Dedifferentiated amniotic fluid mesenchymal stem cell (primary cell): ENCODE data around the gene DAB1.

Experiments
- DNase-seq: peaks from one replicate; pipeline ENCODE4 v3.0.0-alpha.2; 2016; ENCODE audit errors: extremely low spot score

Gene DAB1

DNA sequence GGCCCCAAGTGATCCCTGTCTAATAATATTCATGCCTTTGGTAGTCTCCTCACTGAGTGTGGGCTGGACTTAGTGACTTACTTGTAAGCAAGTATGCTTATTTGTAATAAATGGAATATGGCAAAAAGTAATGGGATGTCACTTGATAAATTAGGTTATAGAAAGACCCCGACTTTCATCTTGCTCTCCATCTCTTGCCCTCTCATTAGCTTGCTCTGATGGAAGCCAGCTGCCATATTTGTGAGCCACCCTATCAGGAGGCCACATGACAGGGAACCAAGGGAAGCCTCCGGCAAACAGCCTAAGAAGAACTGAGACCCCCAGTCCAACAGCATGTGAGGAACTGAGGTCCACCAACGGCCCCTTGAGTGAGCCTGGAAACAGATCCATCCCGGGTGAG is 107.0 kb downstream of the DAB1 start:
- DNase-seq: no peak

DNA sequence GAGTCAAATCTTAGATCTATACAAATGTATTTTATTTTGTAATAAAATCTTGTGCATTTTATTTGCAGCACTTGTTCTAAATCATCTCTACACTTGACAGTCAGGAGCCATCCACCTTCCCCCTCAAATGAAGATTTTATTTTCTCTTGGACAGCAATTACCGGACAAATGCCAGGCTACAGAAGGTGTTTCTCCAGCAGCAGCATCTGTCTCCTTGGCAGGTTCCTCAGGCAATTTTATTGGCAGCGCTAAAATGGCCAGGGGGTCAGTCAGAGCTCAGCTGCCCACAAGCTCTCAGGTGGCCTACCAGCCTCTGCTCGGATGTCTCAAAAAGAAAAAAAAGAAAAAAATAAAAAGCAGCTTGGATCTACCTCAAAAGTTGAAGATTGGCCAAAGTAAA is 107.6 kb downstream of the DAB1 start:
- DNase-seq: no peak

DNA sequence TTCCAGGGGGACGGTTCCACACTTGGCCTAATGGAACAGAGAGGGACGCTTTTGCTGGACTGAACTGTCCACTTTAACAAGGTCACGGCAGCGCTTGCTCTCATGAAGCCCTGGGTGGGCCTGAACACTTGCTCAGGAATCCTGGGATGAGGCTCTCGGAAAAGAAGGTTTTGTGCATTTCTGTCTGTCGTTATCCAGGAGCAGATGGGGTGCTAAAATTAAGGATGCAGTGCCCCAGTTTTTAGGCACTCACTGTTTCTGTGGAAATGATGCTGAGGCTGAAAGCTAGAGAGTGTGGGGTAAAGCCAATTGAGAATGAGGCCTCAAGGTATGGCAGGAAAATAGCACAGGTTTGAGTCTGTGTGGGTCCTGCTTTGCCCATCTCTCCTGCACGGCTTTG is 111.0 kb downstream of the DAB1 start:
- DNase-seq: no peak

DNA sequence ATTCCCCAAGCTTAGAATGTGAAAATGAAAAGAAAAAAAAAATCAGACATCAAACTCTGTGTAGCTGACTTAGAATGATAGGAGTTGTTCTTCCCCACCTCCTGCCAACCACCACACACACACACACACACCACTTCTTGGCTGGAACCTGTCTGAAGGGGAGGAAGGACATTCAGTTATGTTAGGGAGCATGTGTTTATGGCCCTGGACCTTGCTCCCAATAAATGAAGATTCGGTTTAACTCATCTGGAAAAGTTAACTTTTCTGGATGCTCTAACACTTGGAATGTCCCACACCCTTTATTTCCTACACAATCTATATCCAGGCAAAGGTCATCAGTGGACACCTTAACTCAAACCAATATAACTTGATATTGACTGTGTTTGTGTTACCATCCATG is 112.4 kb downstream of the DAB1 start:
- DNase-seq: no peak

DNA sequence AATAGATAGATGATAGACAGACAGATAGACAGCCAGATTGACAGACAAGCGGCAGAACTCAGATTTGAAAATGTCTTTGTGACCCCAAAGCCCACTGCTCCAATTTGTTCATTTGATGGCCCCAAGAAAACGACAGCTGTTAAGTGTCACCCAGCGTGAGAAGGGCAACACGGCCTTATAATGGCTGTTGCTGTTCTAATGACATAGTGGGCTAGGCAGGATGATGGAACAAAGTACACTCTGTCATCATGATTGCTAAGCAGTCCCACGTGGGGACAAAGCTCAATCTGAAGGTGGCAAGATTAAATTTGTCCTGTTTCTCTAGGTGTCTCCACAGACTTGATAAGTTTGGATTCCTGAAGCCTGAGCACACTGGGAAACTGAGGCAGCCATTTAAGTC is 112.9 kb downstream of the DAB1 start:
- DNase-seq: no peak

DNA sequence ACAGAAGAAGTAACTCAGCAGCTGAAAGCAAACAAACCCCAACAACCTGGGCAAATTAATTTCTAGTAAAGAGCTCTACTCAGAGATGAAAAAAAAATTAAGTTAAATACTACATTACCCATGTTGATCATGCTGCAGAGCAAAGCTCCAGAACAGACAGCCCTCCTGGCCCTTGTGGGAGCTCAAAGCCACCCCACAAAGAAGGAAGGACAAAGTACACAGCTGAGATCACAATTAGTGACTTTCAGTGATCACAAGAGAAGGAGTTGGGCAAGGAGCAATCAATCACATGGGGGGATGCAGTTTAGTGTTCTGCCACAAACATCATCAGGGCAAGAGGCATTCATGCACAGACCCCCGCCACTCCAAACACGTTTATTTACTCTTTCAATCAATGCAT is 114.2 kb downstream of the DAB1 start:
- no peak for DNase-seq

DNA sequence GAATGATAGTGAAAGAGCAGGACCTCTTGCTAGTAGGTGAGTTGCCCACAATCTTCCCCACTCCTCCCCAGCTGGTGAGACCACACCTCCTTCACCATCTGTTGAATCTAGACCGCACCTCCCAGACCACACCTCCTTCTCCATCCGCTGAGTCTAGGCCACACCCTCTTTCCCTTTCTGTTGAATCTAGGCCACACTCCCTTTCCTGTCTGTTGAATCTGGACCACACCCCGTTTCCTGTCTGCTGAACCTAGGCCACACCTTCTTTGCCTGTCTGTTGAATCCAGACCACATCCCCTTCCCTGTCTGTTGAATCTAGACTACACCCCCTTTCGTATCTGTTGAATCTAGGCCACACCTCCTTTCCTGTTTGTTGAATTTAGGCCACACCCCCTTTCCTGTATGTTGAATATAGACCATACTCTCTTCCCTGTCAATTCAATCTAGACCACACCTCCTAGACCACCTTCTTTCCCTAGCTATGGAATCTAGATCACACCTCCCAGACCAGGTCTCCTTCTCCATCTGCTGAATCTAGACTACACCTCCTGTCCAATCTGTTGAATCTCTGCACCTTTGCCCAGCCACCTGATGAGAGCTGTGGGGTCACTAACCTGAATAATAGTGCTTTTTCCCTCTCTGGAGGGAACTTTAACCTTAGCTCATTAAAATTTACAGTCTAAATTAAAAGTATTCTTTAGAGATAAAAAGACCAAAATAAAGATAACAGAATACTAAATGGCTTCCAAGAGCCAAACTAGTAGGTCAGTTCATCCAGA is 116.3 kb downstream of the DAB1 start:
- no peak for DNase-seq

DNA sequence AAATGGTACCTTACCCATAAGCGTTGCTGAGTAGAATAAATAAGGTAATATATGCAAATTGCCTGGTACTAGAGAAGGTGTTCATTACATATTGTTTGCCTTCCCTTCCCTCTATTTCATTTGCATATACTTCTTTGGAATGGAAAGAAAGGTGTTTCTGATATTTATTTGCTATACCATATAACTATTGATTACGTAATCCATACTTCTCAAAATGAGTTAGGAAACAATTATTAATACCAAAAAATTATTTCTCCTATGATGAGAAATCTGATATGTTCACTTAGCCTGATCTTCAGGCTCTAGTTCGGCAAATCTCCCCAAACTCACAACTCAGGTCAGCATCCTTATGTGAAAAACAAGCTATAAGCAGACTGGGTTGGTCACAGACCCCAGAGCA is 119.3 kb downstream of the DAB1 start:
- no peak for DNase-seq

DNA sequence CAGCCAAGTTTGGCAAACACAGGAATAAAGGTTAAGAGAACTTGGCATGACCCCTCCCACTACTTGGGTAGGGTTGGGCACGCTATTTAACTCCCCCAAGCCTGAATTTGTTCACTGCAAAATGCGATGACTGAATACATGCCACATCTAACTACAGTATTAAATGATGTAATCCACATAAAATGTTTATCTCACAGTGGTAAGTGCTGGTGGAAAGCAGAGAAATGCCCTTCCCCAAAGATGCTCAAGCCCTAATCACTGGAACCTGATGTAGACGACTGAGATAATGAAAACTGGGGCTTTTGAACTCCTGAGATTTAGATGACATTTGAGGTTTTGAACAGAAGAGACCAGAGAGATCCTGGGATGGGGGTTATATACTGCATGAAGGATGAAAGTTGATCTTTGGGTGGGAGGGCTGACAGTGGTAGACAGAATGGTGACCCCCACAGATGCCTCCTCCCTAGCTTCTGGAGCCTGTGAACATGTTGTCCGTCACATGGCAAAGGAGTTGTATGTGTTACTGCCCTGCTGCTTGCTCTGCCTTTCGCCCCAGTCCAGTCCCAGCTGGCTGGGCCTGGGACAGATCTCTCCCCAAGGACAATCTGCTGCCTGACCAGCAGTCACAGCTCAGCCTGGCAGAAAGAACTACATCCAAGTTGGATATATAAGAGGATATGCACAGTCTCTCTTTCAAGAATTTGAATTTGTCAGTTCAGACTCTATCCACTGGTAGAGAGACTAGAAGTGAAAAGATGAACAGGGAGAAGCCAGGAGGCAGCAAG is 120.9 kb downstream of the DAB1 start:
- DNase-seq: no peak

DNA sequence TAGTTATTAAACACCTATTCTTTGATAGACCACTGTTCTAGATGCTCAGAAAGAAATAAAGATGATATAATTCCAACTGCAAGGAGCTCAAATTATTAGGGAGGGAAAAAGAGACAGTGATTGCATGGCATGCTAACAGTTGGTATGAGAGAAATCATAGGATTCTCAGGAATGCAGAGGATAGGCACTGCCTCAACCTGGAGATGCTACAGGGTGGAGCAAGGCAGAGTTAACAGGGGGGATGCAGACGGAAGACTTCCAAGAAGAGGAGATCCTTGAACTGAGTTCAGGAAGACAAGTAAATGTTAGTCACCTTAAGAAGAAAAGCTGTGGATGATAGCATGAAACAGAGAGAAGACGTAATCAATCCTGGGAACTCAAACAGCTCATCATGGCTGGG is 123.7 kb downstream of the DAB1 start:
- no peak for DNase-seq

DNA sequence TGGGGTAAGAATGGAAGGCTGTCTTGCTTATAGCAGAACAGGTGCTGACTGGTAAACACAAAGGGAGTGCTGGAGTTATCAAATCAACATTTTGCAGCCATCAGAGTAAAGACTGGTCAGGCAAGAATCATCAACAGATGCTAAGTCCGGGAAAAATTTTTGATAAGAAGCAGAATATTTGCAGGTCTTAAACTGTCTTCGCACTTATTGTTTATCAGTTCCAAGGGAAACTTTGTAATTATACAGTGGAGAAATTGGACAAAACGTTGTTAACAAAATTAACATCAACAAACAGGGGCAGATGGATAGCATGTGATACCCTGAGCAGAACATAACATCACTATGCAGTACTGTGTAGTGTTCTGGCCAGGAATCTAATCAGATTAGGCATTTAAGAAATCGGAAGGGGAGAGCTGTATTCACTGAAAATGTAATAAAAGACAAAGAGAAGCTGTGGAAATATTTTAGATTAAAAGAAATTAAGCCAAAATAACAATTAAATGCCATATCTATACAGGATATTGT is 127.1 kb downstream of the DAB1 start:
- no peak for DNase-seq

DNA sequence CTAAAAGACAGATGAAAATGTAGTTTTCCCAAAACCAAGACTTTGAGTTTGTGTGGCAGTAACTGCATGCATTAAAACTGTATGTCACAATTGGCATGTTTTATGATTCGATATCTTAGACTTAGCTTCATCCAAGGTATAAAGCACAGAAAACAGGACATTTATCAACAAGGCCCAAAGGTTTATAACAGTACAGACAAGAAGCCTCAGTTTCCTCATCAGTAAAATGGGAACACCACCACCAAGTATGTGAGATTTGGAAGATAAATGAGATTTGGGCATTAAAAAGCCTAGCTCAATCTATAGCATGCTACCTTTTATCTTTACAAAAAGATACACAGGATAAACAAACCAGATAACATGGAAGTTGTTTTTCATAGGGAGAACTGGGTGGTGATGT is 128.5 kb downstream of the DAB1 start:
- DNase-seq: no peak

DNA sequence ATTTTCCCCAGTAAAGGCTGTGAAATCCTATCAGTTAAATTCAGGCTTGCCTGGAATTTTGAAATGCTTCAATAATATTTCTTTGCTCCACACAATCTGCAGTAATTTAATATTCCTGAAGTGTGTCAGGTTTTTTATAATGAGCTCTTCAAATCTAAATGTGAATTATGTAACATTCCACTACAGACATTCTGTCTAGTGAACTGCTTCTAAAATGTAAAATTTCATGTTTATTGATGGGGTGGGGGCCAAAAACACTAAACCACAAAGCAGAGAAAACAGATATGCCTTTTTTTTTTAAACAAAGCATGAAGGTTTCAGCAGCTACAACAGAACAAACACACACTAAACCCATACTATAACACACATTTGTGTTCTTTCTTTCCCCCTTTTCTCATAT is 129.7 kb downstream of the DAB1 start:
- no peak for DNase-seq

DNA sequence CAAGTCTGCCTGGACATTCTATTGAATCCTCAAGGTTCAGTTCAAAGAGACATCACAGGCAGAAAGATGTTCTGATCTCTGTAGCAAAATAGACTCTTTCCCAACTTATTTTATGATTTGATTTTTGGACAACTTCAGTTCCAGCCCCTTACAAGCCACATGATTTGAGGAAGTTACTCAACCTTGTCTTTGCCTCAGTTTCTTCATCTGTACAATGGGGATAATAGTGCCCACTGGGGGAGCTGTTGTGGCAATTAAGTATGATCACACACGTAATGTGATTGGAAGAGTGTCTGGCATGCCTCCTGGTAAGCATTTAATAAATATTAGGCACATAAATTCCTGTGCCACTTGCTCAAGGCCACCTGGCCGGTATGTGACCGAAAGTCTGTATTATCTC is 130.6 kb downstream of the DAB1 start:
- DNase-seq: no peak

DNA sequence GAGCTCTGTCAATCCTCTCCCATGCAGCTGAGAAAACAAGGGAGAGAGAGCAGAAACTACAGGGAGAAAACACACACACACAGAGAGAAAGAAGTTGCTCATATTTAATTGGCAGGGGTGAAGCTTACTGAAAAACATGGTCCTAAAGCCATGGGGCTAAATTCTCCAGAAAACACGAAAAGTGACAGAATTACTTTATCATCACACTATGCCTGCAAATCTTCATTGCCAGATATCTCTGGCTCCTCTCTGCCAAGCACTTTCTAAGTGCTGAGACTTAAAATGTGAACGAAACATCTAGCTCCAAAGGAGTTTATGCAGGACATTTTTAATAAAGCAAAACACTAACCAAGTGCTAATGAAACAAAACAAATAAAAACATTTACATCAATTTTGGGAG is 134.1 kb downstream of the DAB1 start:
- DNase-seq: no peak

DNA sequence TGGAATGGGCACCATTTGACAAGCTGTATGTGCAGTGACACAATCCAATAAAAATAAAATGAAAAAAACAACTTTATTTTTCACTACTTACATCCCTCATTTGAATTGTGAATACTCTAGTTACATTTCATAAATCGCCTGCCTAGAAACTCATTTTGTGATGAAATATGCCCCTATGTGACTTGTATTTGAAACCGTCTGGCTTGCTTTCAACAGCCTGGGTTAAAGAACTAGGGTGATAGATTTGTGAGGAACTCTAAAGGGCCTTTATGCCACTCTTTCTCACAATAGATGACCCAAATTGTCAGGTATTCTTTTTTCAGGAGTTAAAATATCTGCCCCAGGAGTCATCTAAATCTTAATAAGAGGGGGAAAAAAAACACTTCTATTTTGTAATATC is 137.9 kb downstream of the DAB1 start:
- no peak for DNase-seq

DNA sequence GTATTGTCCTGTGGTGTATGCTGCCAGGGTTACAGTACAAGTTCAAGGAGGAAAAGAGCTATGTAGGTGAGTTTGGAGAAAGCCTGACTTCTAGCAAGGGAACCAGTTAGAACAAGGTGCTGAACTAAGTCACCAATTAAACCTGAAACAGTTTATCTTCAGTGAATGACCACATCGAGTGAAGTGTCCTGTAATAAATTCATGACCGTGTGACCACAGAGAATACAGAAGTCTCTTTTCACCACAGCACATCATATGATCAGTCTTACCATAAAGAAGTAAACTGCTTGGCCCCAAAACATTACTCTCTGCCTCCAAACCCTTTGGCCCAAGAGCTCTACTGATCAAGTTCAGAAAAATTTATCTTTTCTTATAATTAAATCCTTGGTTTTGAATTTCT is 141.4 kb downstream of the DAB1 start:
- no peak for DNase-seq

DNA sequence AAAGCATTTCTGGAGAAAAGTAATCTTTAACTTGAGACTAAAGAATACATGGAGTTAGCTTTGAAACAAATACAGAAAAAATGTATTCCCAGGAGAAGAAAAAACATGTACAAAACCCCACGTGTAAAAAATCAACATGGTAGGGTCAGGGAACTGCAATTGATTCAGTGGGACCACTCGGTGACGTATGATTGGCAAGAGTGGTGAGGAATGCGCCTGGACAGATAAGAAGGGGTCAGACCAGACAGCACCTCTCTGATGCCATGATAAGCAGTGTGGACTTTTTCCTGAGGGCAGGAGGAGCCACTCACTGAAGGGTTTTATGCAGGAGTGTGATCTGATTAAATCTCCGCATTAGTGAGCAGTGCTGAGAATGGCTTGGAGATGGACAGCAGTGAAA is 142.5 kb downstream of the DAB1 start:
- DNase-seq: no peak

DNA sequence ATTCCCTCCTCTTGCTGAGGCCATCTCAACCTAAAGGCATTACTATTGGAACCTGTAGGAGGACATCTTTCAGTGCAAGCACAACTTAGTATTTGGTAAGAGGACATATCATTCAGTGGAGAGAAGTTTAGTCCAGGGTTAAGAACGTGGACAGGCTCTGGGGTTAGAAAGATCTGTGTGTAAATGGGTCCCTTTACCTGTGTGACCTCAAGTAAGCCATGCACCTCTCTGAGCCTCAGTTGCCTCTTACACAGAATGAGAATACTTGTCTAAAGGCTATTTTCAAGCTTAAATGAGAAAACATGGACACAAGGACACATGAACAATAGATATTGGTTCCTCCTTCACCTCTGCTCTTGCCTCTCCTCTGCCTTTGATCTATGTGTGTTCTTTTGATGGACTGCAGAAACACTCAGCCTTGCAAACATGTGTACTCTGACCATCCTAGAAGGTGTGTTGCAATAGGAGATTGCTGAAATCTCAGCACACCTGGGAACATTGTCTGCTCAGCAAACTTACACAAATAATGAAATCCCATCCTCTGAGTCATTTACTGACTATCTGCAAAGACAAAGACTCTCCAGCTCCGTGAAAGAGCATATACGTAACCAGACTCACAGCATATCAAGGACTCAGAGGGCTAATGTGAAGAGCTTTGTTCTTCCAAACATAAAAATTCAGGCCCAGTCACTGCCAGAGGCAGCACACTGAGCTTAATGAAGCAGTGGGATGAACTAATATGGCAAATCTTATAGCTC is 143.8 kb downstream of the DAB1 start:
- DNase-seq: no peak

DNA sequence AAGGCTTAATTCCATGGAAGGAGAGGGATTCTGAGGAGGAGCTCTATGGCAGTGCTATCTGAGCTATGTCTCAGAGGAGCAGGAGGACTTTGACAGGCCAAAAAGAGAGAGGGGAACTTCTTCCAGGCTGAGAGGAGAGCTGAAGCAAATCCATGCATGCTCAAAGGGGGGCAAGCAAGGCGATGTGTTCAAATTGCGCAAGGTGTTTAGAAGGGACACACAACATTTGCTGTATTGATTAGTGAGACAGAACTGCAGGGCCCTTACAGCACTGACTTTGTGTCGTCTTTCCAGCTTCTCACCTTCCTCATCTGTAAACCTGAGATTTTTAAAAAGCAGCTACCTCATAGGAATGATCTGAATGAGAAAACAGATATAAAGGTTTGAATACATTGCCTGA is 145.3 kb downstream of the DAB1 start:
- no peak for DNase-seq

DNA sequence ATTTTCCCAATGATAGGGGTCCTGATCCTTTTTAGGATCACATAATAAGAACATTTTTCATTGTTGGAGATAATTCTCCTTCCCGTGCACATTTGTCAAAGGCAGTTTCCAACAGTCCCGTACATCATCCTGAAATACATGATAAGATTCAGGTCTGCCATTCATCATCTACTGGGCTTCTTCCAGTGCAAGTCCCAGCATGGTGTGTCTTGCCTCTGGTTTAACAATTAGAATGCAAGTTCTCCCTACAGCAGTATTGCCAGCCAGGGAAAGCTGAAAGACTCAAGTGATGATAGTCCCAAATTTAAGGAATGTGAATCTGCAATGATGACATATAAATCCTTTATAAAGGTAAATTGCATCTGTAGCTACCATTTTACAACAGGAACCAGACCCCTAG is 146.2 kb downstream of the DAB1 start:
- no peak for DNase-seq

DNA sequence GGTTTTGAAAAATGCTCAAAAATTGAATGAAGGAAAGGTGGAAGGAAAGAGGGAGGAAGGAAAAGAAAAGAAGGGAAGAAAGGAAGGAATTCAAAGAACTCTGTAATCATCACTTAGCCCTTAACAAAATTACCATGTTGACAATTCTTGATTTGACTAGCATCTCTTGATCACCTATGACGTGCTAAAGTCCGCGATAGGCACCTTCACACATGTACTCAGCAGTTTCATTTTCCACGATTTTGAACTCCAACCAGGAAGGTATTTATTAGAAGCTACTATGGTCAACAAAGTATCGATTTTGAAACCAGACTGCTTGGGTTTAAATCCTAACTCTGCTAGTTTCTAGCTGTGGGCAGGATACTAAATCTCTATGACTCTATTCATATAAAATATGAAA is 146.9 kb downstream of the DAB1 start:
- DNase-seq: no peak

DNA sequence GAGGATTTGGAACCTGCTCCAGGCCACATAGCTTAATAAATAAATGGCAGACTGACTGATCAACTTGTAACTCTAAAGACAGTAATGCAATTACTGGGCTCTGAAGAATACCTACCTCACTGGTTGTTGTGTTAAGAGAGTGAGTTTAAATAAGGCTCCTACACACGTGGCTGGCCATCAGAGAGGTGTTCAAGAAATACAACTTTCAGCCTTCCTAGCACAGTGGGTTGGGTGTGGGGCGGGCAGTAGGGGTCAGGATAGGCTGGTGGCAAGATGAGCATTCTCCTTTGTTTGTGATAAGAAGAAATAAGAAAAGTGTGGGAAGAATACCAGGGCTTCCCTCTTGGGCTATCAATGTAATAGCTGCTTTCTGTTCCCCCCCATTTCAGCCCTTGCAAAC is 151.3 kb downstream of the DAB1 start:
- DNase-seq: no peak
